Uterus (tissue), 2 donors: Measurements from ENCODE around the gene ZBTB7C.

Experiments
- CTCF ChIP-seq, 4 experiments: fragments of 200-600 bp in 2 of 4; fragments of 450-650 bp in 2 of 4; sonication (generic) in 2 of 4; IDR thresholded peaks; one replicate each; pipeline ENCODE4 v1.5.1; 2016 to 2019; ENCODE audit warnings: antibody characterized with exemption in 4 of 4, mild to moderate bottlenecking in 2 of 4, moderate library complexity in 1 of 4
- POLR2A ChIP-seq, 2 donors: fragments of 450-650 bp; IDR thresholded peaks; one replicate each; pipeline ENCODE4 v1.6.1; 2016; ENCODE audit warnings: antibody characterized with exemption in 2 of 2, mild to moderate bottlenecking in 1 of 2, moderate library complexity in 1 of 2

DNA sequence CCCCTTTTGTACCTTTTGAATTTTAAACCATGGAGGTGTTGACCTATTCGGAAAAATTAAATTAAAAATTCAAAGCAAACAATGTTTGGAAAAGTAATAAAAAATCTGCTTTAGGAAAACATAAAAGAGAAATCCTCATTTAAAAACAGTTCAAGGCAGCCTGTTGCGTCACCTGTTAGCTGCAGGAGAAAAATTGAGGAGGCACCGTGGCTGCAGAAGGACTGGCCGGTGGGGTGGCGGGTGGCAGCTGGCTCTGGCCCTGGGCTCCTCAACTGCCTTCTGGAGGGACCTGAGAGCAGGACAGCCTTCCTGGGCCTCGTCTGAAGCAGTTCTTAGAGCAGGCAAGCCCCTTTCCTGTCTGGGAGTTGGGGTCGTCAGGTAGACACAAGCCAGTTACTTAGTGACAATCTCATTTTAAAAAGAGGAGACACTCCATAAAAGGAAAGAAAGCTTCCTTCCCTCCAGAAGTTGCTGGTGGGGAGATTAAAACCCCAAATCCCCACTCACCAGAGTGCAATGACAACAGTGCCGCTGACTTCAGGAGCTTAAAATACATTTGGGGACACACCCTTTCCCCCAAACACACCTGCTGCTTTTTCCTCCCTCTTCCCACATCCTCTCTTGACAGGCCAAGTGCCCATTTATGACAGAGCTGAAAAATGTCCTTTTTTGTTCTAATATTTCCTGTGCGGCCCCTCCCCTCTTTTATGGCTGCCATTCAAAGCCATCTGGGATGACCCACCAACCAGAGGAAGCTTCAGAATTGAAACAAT lies 9.7 kb downstream of the ZBTB7C start:
- no peak for TF ChIP-seq CTCF (IDR thresholded peaks at IDR 0.05)
- no peak for TF ChIP-seq POLR2A (IDR thresholded peaks at IDR 0.05)
